KMS-11 (cell line): ENCODE measurements around the gene FHAD1.

ENCODE experiments used
- H2AFZ ChIP-seq: fragments of 200-600 bp; sonication (generic); 2 replicates; pipeline ENCODE4 v1.6.1; 2016; ENCODE audit warnings: antibody characterized with exemption, mixed run types, low read depth
- H3K27ac ChIP-seq: fragments of 200-600 bp; sonication (generic); 2 replicates; pipeline ENCODE4 v1.6.1; 2016; ENCODE audit warnings: mild to moderate bottlenecking, mixed run types
- H3K27me3 ChIP-seq: fragments of 200-600 bp; sonication (generic); 2 replicates; pipeline ENCODE4 v1.6.1; 2017; ENCODE audit warnings: mild to moderate bottlenecking, low read depth, mixed run types, moderate library complexity; ENCODE audit not compliant: insufficient read depth
- H3K36me3 ChIP-seq: fragments of 200-600 bp; sonication (generic); 2 replicates; pipeline ENCODE4 v1.6.1; 2017; ENCODE audit warnings: mild to moderate bottlenecking, mixed run types; ENCODE audit not compliant: insufficient read depth
- H3K4me1 ChIP-seq: fragments of 200-600 bp; sonication (generic); 2 replicates; pipeline ENCODE4 v1.6.1; 2016; ENCODE audit warnings: mild to moderate bottlenecking, low read depth, mixed run types; ENCODE audit not compliant: poor library complexity, severe bottlenecking
- H3K4me2 ChIP-seq: fragments of 200-600 bp; sonication (generic); 2 replicates; pipeline ENCODE4 v1.7.0; 2016; ENCODE audit warnings: mild to moderate bottlenecking, mixed run types
- H3K4me3 ChIP-seq: fragments of 200-600 bp; sonication (generic); IDR thresholded peaks from 2 replicates; pipeline ENCODE4 v1.6.1; 2017; ENCODE audit warnings: low read depth, low read length, mixed read lengths; ENCODE audit not compliant: insufficient read depth
- H3K79me2 ChIP-seq: fragments of 200-600 bp; sonication (generic); 2 replicates; pipeline ENCODE4 v1.6.1; 2016; ENCODE audit warnings: low read depth, mixed run types; ENCODE audit not compliant: insufficient read depth
- H3K9ac ChIP-seq: fragments of 200-600 bp; sonication (generic); 2 replicates; pipeline ENCODE4 v1.6.1; 2016; ENCODE audit warnings: mild to moderate bottlenecking, mixed run types
- H4K20me1 ChIP-seq: fragments of 200-600 bp; sonication (generic); 2 replicates; pipeline ENCODE4 v1.6.1; 2016; ENCODE audit warnings: mild to moderate bottlenecking, mixed run types; ENCODE audit not compliant: insufficient read depth
- TF ChIP-seq, protein P1 (sequence below): fragments of 200-600 bp; sonication (generic); conservative IDR thresholded peaks from 2 replicates; pipeline ENCODE4 v1.6.1; 2017; ENCODE audit warnings: low read depth, mild to moderate bottlenecking, antibody characterized with exemption, low read length, moderate library complexity, mixed read lengths

FHAD1 gene

DNA sequence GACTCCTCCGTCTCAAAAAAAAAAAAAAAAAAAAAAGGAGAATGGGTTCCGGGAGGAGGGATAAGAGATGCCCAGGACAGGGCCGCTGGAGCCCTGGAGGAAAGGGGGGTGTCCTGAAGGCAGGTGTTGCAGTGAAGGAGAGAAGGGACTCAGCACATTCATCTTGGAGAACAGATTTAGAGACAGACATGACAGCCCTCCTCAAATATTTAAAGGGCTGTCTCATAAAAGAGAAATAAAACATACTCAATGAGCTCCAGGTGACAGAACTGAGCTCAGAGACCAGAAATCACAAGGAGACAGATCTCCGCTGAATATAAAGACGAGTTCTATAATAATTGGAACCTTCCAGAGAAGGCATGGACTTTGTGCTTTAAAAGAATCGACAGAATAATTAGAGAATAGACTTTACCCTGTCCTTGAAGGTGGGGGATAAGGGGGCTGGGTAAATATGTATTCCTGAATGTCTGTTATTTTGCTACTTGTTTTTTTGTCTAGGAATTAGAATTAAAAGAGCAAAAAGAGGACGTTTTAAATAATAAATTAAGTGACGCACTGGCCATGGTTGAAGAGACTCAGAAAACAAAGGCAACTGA lies 110.7 kb downstream of the FHAD1 start:
- Histone ChIP-seq H3K4me2 (no peak overlapping the region), H3K9ac (no peak overlapping the region), H3K27me3 (peaks cover 7% of the 10 kb centered on the region; the same call in 1 of the 2 replicates), H2AFZ (no peak overlapping the region), H3K36me3 (no peaks in the 10 kb centered on the region), H3K79me2 (no peaks in the 10 kb centered on the region), H4K20me1 (no peaks in the 10 kb centered on the region), H3K4me1 (no peaks in the 10 kb centered on the region), H3K27ac (no peak overlapping the region), H3K4me3 (no peak overlapping the region)
- TF ChIP-seq, protein P1, sequence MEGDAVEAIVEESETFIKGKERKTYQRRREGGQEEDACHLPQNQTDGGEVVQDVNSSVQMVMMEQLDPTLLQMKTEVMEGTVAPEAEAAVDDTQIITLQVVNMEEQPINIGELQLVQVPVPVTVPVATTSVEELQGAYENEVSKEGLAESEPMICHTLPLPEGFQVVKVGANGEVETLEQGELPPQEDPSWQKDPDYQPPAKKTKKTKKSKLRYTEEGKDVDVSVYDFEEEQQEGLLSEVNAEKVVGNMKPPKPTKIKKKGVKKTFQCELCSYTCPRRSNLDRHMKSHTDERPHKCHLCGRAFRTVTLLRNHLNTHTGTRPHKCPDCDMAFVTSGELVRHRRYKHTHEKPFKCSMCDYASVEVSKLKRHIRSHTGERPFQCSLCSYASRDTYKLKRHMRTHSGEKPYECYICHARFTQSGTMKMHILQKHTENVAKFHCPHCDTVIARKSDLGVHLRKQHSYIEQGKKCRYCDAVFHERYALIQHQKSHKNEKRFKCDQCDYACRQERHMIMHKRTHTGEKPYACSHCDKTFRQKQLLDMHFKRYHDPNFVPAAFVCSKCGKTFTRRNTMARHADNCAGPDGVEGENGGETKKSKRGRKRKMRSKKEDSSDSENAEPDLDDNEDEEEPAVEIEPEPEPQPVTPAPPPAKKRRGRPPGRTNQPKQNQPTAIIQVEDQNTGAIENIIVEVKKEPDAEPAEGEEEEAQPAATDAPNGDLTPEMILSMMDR = no peak

DNA sequence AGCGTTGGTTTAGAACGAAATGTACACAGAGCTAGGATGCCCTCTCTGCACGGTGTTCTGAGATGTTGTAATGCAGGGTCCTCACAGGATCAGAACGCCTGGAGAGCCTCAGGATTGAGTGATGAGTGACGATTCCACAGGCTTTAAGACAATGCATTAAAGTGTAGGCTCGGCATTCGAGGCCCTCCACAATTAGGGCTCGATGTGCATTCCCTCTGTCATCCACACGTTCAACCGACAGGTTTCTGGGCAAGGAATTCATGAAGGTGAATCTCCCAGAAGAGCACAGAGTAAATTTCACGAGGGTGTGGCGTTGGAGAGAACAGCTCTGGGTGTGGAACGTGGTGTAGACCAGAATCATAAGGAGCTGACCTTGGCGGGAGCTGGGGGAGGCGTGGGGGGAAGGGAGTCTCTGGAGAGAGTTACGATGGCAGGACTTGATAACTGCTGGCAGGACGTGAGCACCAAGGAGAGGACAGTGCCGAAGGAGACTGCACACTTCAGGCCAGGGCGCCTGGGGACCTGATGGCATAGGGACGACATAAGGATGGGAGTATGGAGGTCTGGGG lies 111.6 kb downstream of the FHAD1 start:
- no peak overlapping the region for H3K27ac ChIP-seq
- no peaks in the 10 kb centered on the region for H4K20me1 ChIP-seq
- H3K9ac ChIP-seq = no peak overlapping the region
- H2AFZ ChIP-seq = no peak overlapping the region
- no peaks in the 10 kb centered on the region for H3K36me3 ChIP-seq
- TF ChIP-seq, protein P1 = no peak
- H3K27me3 ChIP-seq = peaks cover 7% of the 10 kb centered on the region; the same call in 1 of the 2 replicates
- no peak overlapping the region for H3K4me3 ChIP-seq
- H3K79me2 ChIP-seq = no peaks in the 10 kb centered on the region
- H3K4me2 ChIP-seq = no peak overlapping the region
- no peaks in the 10 kb centered on the region for H3K4me1 ChIP-seq

DNA sequence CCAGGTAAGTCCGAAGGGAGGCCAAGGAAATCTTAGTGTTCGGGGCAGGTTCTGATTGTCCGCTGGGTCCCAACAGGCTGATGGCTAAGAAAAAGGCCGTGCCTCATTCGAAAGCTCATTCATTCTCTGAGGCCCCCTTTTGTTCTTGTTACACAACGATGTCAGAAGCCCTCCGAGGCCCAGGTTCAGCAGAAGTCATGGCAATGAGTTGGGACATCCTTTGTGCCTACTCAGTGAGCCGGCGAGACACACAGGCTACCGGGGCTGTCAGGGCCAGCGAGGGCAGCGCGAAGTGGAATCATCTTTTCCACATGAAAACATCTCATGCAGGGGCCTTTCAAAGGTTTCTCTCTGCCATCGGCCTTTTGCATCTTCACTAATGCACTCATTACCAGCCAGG lies 113.7 kb downstream of the FHAD1 start:
- TF ChIP-seq, protein P1 = no peak
- Histone ChIP-seq H3K4me1 (no peaks in the 10 kb centered on the region), H2AFZ (no peak overlapping the region), H4K20me1 (no peaks in the 10 kb centered on the region), H3K27me3 (peaks cover 16% of the 10 kb centered on the region), H3K36me3 (no peaks in the 10 kb centered on the region), H3K9ac (no peak overlapping the region), H3K4me3 (no peak overlapping the region), H3K4me2 (no peak overlapping the region), H3K79me2 (no peaks in the 10 kb centered on the region), H3K27ac (no peak overlapping the region)

DNA sequence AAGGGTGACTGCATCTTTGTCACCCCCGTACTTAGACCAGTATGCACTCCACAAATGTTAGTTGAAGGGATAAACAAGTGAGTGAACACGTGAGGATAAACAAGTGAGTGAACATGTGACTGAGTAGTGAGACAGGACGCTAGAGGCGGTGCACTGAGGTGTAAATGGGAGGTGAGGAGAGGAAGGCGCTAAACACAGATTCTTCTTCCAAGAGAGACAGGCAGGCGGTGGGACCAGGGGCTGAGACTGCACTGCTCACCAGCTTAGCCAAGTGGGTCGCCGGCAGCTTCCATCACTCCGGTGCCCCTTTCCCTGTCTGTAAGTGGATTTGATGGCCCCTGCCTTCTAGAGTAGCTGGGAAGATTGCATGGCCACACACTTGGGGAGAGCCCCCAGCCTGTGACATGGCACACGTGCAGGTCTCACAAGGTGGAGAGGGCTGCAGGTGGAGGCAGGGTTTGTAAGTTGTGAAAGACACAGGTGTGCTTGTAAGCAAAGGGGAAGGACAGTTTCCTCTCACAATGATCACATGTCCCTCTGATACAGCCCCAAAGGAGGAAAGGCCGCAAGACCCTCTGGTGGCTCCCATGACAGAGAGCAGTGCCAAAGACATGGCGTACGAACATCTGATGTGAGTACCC lies 115.2 kb downstream of the FHAD1 start:
- H3K27me3 ChIP-seq = peaks cover 15% of the 10 kb centered on the region
- TF ChIP-seq, protein P1 = no peak
- no peaks in the 10 kb centered on the region for H3K36me3 ChIP-seq
- H2AFZ ChIP-seq = no peak overlapping the region
- no peaks in the 10 kb centered on the region for H3K79me2 ChIP-seq
- no peak overlapping the region for H3K9ac ChIP-seq
- no peaks in the 10 kb centered on the region for H3K4me1 ChIP-seq
- H3K4me2 ChIP-seq = no peak overlapping the region
- H3K27ac ChIP-seq = no peak overlapping the region
- no peaks in the 10 kb centered on the region for H4K20me1 ChIP-seq
- no peak overlapping the region for H3K4me3 ChIP-seq
